ENCODE measurements around the gene HPGD. TPM values are rescaled to one million over a fixed set of nuclear protein-coding genes. Genes with fewer than 3 reads are reported as not detected.

HPGD gene
- total and polyA plus RNA-seq, 4 donors, result 19.8 to 144 (median 40.4) TPM

GRCh38 chr4:174549721-174550120 lies 27.4 kb upstream of the HPGD start:
- ATAC-seq (ENCODE audit: insufficient read depth, low FRiP score), result no peak
- no peak for TF ChIP-seq CTCF (IDR thresholded peaks at IDR 0.05; ENCODE audit: control extremely low read depth, extremely low read depth)
- Histone ChIP-seq H3K9me3 (ENCODE audit: control insufficient read depth in 4 of 4, insufficient read depth in 3 of 4, low read length in 3 of 4) (peaks cover 0 to 3% (median 2%) of the 10 kb centered on the region in 4 donors), H3K9ac (ENCODE audit: insufficient read depth in 1 of 2, low read length in 2 of 2) (no peak overlapping the region), H3K4me3 (no peak overlapping the region), H3K27ac (ENCODE audit: low read depth in 1 of 2, low read length in 1 of 2) (no peak overlapping the region), H3K27me3 (ENCODE audit: control insufficient read depth in 3 of 3, insufficient read depth in 3 of 3, low read length in 2 of 3) (no peaks in the 10 kb centered on the region), H3K4me1 (ENCODE audit: control insufficient read depth in 5 of 5, insufficient read depth in 5 of 5, low read length in 5 of 5) (peaks cover 0 to 2% (median 0%) of the 10 kb centered on the region in 5 donors), H3K36me3 (ENCODE audit: control insufficient read depth in 4 of 4, insufficient read depth in 4 of 4, low read length in 4 of 4) (no peaks in the 10 kb centered on the region)
- peak in 1 of 3 donors; percentile 39 for DNase-seq
- WGBS, 2 donors, result 82 to 93% methylated on average over 1 of the region's 1 CpG

GRCh38 chr4:174545268-174545667 lies 23.0 kb upstream of the HPGD start:
- peaks cover 0 to 3% (median 0%) of the 10 kb centered on the region in 4 donors for H3K9me3 ChIP-seq (ENCODE audit: control insufficient read depth in 4 of 4, insufficient read depth in 3 of 4, low read length in 3 of 4)
- no peak overlapping the region for H3K4me3 ChIP-seq
- H3K4me1 ChIP-seq (ENCODE audit: control insufficient read depth in 5 of 5, insufficient read depth in 5 of 5, low read length in 5 of 5), result peaks cover 0 to 2% (median 0%) of the 10 kb centered on the region in 5 donors
- TF ChIP-seq CTCF (IDR thresholded peaks at IDR 0.05; ENCODE audit: control extremely low read depth, extremely low read depth), result no peak
- H3K36me3 ChIP-seq (ENCODE audit: control insufficient read depth in 4 of 4, insufficient read depth in 4 of 4, low read length in 4 of 4), result no peaks in the 10 kb centered on the region
- H3K27ac ChIP-seq (ENCODE audit: low read depth in 1 of 2, low read length in 1 of 2), result no peak overlapping the region
- ATAC-seq (ENCODE audit: insufficient read depth, low FRiP score) (no peak), DNase-seq (no peak)
- no peak overlapping the region for H3K9ac ChIP-seq (ENCODE audit: insufficient read depth in 1 of 2, low read length in 2 of 2)
- no peaks in the 10 kb centered on the region for H3K27me3 ChIP-seq (ENCODE audit: control insufficient read depth in 3 of 3, insufficient read depth in 3 of 3, low read length in 2 of 3)

- DNase-seq (no peak), ATAC-seq (ENCODE audit: insufficient read depth, low FRiP score) (no peak)
- no peak overlapping the region for H3K9ac ChIP-seq (ENCODE audit: insufficient read depth in 1 of 2, low read length in 2 of 2)
- H3K4me1 ChIP-seq (ENCODE audit: control insufficient read depth in 5 of 5, insufficient read depth in 5 of 5, low read length in 5 of 5), result no peaks in the 10 kb centered on the region
- H3K4me3 ChIP-seq, result no peak overlapping the region
- no peaks in the 10 kb centered on the region for H3K27me3 ChIP-seq (ENCODE audit: control insufficient read depth in 3 of 3, insufficient read depth in 3 of 3, low read length in 2 of 3)
- H3K9me3 ChIP-seq (ENCODE audit: control insufficient read depth in 4 of 4, insufficient read depth in 3 of 4, low read length in 3 of 4), result peaks cover 0 to 3% (median 0%) of the 10 kb centered on the region in 4 donors
- H3K36me3 ChIP-seq (ENCODE audit: control insufficient read depth in 4 of 4, insufficient read depth in 4 of 4, low read length in 4 of 4), result no peaks in the 10 kb centered on the region
- WGBS, 2 donors, result 58 to 74% methylated on average over 4 of the region's 4 CpGs
- TF ChIP-seq CTCF (IDR thresholded peaks at IDR 0.05; ENCODE audit: control extremely low read depth, extremely low read depth), result no peak
- H3K27ac ChIP-seq (ENCODE audit: low read depth in 1 of 2, low read length in 1 of 2), result no peak overlapping the region
These were observed 22.2 kb upstream of the HPGD start for GRCh38 chr4:174544496-174544895.

- no peak overlapping the region for H3K27ac ChIP-seq (ENCODE audit: low read depth in 1 of 2, low read length in 1 of 2)
- H3K4me1 ChIP-seq (ENCODE audit: control insufficient read depth in 5 of 5, insufficient read depth in 5 of 5, low read length in 5 of 5), result no peaks in the 10 kb centered on the region
- no peak overlapping the region for H3K4me3 ChIP-seq
- WGBS, 2 donors, result 90 to 99% methylated on average over 10 of the region's 10 CpGs
- H3K36me3 ChIP-seq (ENCODE audit: control insufficient read depth in 4 of 4, insufficient read depth in 4 of 4, low read length in 4 of 4), result no peaks in the 10 kb centered on the region
- no peaks in the 10 kb centered on the region for H3K9me3 ChIP-seq (ENCODE audit: control insufficient read depth in 4 of 4, insufficient read depth in 3 of 4, low read length in 3 of 4)
- ATAC-seq (ENCODE audit: insufficient read depth, low FRiP score) (no peak), DNase-seq (no peak)
- H3K27me3 ChIP-seq (ENCODE audit: control insufficient read depth in 3 of 3, insufficient read depth in 3 of 3, low read length in 2 of 3), result no peaks in the 10 kb centered on the region
- no peak for TF ChIP-seq CTCF (IDR thresholded peaks at IDR 0.05; ENCODE audit: control extremely low read depth, extremely low read depth)
- H3K9ac ChIP-seq (ENCODE audit: insufficient read depth in 1 of 2, low read length in 2 of 2), result no peak overlapping the region
These were observed 17.9 kb upstream of the HPGD start for GRCh38 chr4:174540175-174540574.

Measured in lung (tissue), 12 donors.